Activated T-cell treated with anti-CD3 and anti-CD28 coated beads for 48 hours (primary cell): ENCODE data around the gene PINK1.

Experiments used
- DNase-seq: peaks from one replicate; pipeline ENCODE4 v3.0.0-alpha.2; 2020; ENCODE audit warnings: low read depth

Gene PINK1

GRCh38 chr1:20610970-20611369 is 22.3 kb upstream of the PINK1 start:
- DNase-seq, result no peak

GRCh38 chr1:20611652-20612051 is 21.6 kb upstream of the PINK1 start:
- DNase-seq, result no peak

- DNase-seq, result peak; percentile 12
Observed at GRCh38 chr1:20612221-20612746, 21.0 kb upstream of the PINK1 start.

GRCh38 chr1:20614131-20614579 is 19.1 kb upstream of the PINK1 start:
- no peak for DNase-seq

GRCh38 chr1:20615946-20616846 is 17.1 kb upstream of the PINK1 start:
- no peak for DNase-seq

GRCh38 chr1:20616847-20617487 is 16.3 kb upstream of the PINK1 start:
- DNase-seq, result no peak

GRCh38 chr1:20618550-20618949 is 14.7 kb upstream of the PINK1 start:
- DNase-seq, result no peak

GRCh38 chr1:20619999-20620398 is 13.3 kb upstream of the PINK1 start:
- no peak for DNase-seq

- DNase-seq, result no peak
Observed at GRCh38 chr1:20621012-20621411, 12.2 kb upstream of the PINK1 start.

- DNase-seq, result no peak
Observed at GRCh38 chr1:20624709-20625108, 8.5 kb upstream of the PINK1 start.

- no peak for DNase-seq
Observed at GRCh38 chr1:20625176-20626097, 7.8 kb upstream of the PINK1 start.

GRCh38 chr1:20626098-20626427 is 7.2 kb upstream of the PINK1 start:
- DNase-seq, result no peak

- DNase-seq, result no peak
Observed at GRCh38 chr1:20626524-20626923, 6.7 kb upstream of the PINK1 start.

- no peak for DNase-seq
Observed at GRCh38 chr1:20630729-20631128, 2.5 kb upstream of the PINK1 start.

GRCh38 chr1:20632386-20632785 is 872 bp upstream of the PINK1 start:
- DNase-seq, result no peak

GRCh38 chr1:20634065-20634593 is 871 bp downstream of the PINK1 start:
- DNase-seq, result no peak

GRCh38 chr1:20634594-20635084 is 1.4 kb downstream of the PINK1 start:
- DNase-seq, result no peak

- no peak for DNase-seq
Observed at GRCh38 chr1:20636785-20637347, 3.6 kb downstream of the PINK1 start.

- peak; percentile 39 for DNase-seq
Observed at GRCh38 chr1:20640183-20640597, 6.9 kb downstream of the PINK1 start.

GRCh38 chr1:20641975-20642374 is 8.7 kb downstream of the PINK1 start:
- DNase-seq, result no peak

- no peak for DNase-seq
Observed at GRCh38 chr1:20643080-20643479, 9.8 kb downstream of the PINK1 start.
